PC-3 (cell line): ENCODE data around the gene FILIP1L. TPM values are rescaled to one million over a fixed set of nuclear protein-coding genes. Genes with fewer than 3 reads are reported as not detected.

Experiments
- ATAC-seq: fragments of 200-7000 bp; cut with Tn5 transposase; 2 replicates; pipeline ENCODE4 v1.9.1; 2020; ENCODE audit warnings: mild to moderate bottlenecking, moderate library complexity
- BruUV-seq: library from RNA; stranded (reverse); fragments of 400-500 nt; replicated peaks from 2 replicates; lab custom pipeline; 2021; lab: Mats Ljungman, UMichigan
- CTCF ChIA-PET: fragments of 300-600 bp; sonication (Branson Sonifier 250); formaldehyde crosslinking; loops from one replicate; lab custom pipeline; 2022; ENCODE audit warnings: antibody characterized with exemption; lab: Charles Lee
- POLR2A ChIA-PET: fragments of 300-600 bp; sonication (Branson Sonifier 250); formaldehyde crosslinking; loops from one replicate; lab custom pipeline; 2022; ENCODE audit warnings: antibody characterized with exemption; ENCODE audit not compliant: unreplicated experiment; lab: Charles Lee
- DNase-seq: peaks from one replicate; pipeline ENCODE4 v3.0.0-alpha.2; 2015
- H2AFZ ChIP-seq: fragments of 300-600 bp; sonication (generic); 2 replicates; pipeline ENCODE4 v1.6.0; 2016; ENCODE audit warnings: antibody characterized with exemption, low read length
- H3F3A ChIP-seq: fragments of 300-600 bp; sonication (generic); one replicate; pipeline ENCODE4 v1.6.0; 2017; ENCODE audit warnings: antibody characterized with exemption, low read length, control low read depth, mild to moderate bottlenecking; ENCODE audit not compliant: unreplicated experiment
- H3K27ac ChIP-seq: fragments of 300-600 bp; sonication (generic); 2 replicates; pipeline ENCODE4 v1.5.1; 2016; ENCODE audit warnings: mild to moderate bottlenecking, low read length
- H3K27me3 ChIP-seq: fragments of 300-600 bp; sonication (generic); 2 replicates; pipeline ENCODE4 v1.6.1; 2016; ENCODE audit warnings: low read length, mixed read lengths
- H3K36me3 ChIP-seq: fragments of 300-600 bp; sonication (generic); 2 replicates; pipeline ENCODE4 v1.6.1; 2016; ENCODE audit warnings: low read depth, mixed run types, low read length, mixed read lengths
- H3K4me1 ChIP-seq: fragments of 300-600 bp; sonication (generic); 2 replicates; pipeline ENCODE4 v1.5.1; 2016; ENCODE audit warnings: low read length; ENCODE audit not compliant: insufficient read depth
- H3K4me2 ChIP-seq: fragments of 300-600 bp; sonication (generic); 2 replicates; pipeline ENCODE4 v1.6.0; 2016; ENCODE audit warnings: low read length
- H3K4me3 ChIP-seq: fragments of 300-600 bp; sonication (generic); 2 replicates; pipeline ENCODE4 v1.5.1; 2016; ENCODE audit warnings: mild to moderate bottlenecking, low read length, mixed read lengths
- H3K79me2 ChIP-seq: fragments of 300-600 bp; sonication (generic); 2 replicates; pipeline ENCODE4 v1.6.1; 2017; ENCODE audit warnings: low read length, mixed read lengths
- H3K9ac ChIP-seq: fragments of 300-600 bp; sonication (generic); 2 replicates; pipeline ENCODE4 v1.6.0; 2016; ENCODE audit warnings: mild to moderate bottlenecking, low read length
- H3K9me2 ChIP-seq: fragments of 300-600 bp; sonication (generic); replicated peaks from 2 replicates; pipeline ENCODE4 v1.6.1; 2016; ENCODE audit warnings: mixed run types, low read length, mixed read lengths
- H3K9me3 ChIP-seq: fragments of 300-600 bp; sonication (generic); 2 replicates; pipeline ENCODE4 v1.6.1; 2016; ENCODE audit warnings: low read length, mixed read lengths
- H4K20me1 ChIP-seq: fragments of 300-600 bp; sonication (generic); 2 replicates; pipeline ENCODE4 v1.6.1; 2016; ENCODE audit warnings: low read length, mixed read lengths
- CTCF ChIP-seq: fragments of 300-600 bp; sonication (generic); conservative IDR thresholded peaks from 2 replicates; pipeline ENCODE4 v1.5.1; 2017; ENCODE audit warnings: antibody characterized with exemption, low read depth, mild to moderate bottlenecking, low read length
- EZH2 ChIP-seq: fragments of 300-600 bp; sonication (generic); IDR thresholded peaks from one replicate; pipeline ENCODE4 v1.6.1; 2017; ENCODE audit warnings: antibody characterized with exemption, mild to moderate bottlenecking, low read length; ENCODE audit not compliant: unreplicated experiment
- EZH2phosphoT487 ChIP-seq: fragments of 300-600 bp; sonication (generic); IDR thresholded peaks from 2 replicates; pipeline ENCODE4 v1.6.1; 2018; ENCODE audit warnings: mild to moderate bottlenecking, antibody characterized with exemption, low read length, borderline replicate concordance
- intact Hi-C: fragments of 100-400 bp; cut with micrococcal nuclease; formaldehyde crosslinking; loops from 2 replicates; pipeline ENCODE4 v1.9.0; 2023
- total RNA-seq: library from RNA; depleted of rRNA; stranded (reverse); fragments of >200 nt; gene quantifications from 2 replicates; pipeline ENCODE4 v1.2.3, GENCODE V29; 2014

FILIP1L gene
- total RNA-seq, 1 experiment from 2014 or later = not detected

GRCh38 chr3:100042166-100042981, 71.9 kb downstream of the FILIP1L start:
- intact Hi-C loops = loop anchor here (1.0 kb wide), 3 partner anchors 45 to 141 kb away; no protein-coding TSS in a partner anchor
- ChIA-PET CTCF (interaction anchor here (0.5 to 0.8 kb wide), 3 partner anchors 9 to 212 kb away, joined by 3 to 4 read pairs (median 3); no protein-coding TSS in a partner anchor), POLR2A (interaction anchor here (0.6 to 1.5 kb wide), 4 partner anchors 10 to 180 kb away, joined by 5 to 8 read pairs (median 6); no protein-coding TSS in a partner anchor)
- TSS peak; percentile 72 for BruUV-seq
- peaks cover 5% of the 10 kb centered on the region for H3F3A ChIP-seq
- H4K20me1 ChIP-seq = no peaks in the 10 kb centered on the region
- peak overlapping the region; percentile 73 for H3K4me2 ChIP-seq
- H3K79me2 ChIP-seq = peaks cover 18% of the 10 kb centered on the region; the same call in 1 of the 2 replicates
- H3K27ac ChIP-seq = peak overlapping the region; percentile 86
- H3K9me3 ChIP-seq = no peaks in the 10 kb centered on the region
- peak overlapping the region; percentile 41 for H3K4me3 ChIP-seq
- H3K36me3 ChIP-seq = no peaks in the 10 kb centered on the region
- no peak for TF ChIP-seq EZH2
- no peak for TF ChIP-seq EZH2phosphoT487
- no peak for TF ChIP-seq CTCF
- DNase-seq (peak; percentile 97), ATAC-seq (peak; percentile 71)
- H3K27me3 ChIP-seq = no peaks in the 10 kb centered on the region
- no peak overlapping the region for H2AFZ ChIP-seq
- H3K4me1 ChIP-seq = peaks cover 57% of the 10 kb centered on the region
- peak overlapping the region; percentile 36 for H3K9ac ChIP-seq
- no peaks in the 10 kb centered on the region for H3K9me2 ChIP-seq

GRCh38 chr3:100041328-100041749, 73.0 kb downstream of the FILIP1L start:
- Histone ChIP-seq H3K9me3 (no peaks in the 10 kb centered on the region), H2AFZ (no peak overlapping the region), H3K36me3 (no peaks in the 10 kb centered on the region), H3K27me3 (no peaks in the 10 kb centered on the region), H3K9ac (peak overlapping the region; percentile 36), H3K79me2 (peaks cover 14% of the 10 kb centered on the region; the same call in 1 of the 2 replicates), H3K4me2 (peak overlapping the region; percentile 73), H3K27ac (peak overlapping the region; percentile 86), H3K9me2 (no peaks in the 10 kb centered on the region), H3K4me1 (peaks cover 49% of the 10 kb centered on the region), H3F3A (peaks cover 5% of the 10 kb centered on the region), H3K4me3 (peak overlapping the region; percentile 41), H4K20me1 (no peaks in the 10 kb centered on the region)
- CTCF ChIA-PET = interaction anchor here (0.6 to 1.2 kb wide), 4 partner anchors 35 to 210 kb away, joined by 3 to 4 read pairs (median 3); no protein-coding TSS in a partner anchor
- TF ChIP-seq EZH2 (no peak), CTCF (no peak), EZH2phosphoT487 (no peak)
- POLR2A ChIA-PET = interaction anchor here (0.6 to 1.5 kb wide), 5 partner anchors 9 to 1139 kb away, joined by 3 to 8 read pairs (median 6); partner anchors contain the start of gene TBC1D23
- intact Hi-C loops = no loop called here
- BruUV-seq = no TSS peak
- ATAC-seq = peak; percentile 53
- DNase-seq = peak; percentile 95
